Head of caudate nucleus (tissue), 42 donors: ENCODE results near the gene CAMK1D.
A peak's percentile ranks its signal among the peaks of the same experiment; 100 is the strongest.
"Not testable (repeated sequence)": the region's sequence is repeated elsewhere in the genome, so short reads cannot be mapped to it uniquely, and the experiment has no call there.

ENCODE experiments used
- DNase-seq, 42 donors: peaks; one replicate each; pipeline versions ENCODE4 v3.0.0 to v3.0.0-alpha.2; 2020 to 2021; ENCODE audit warnings: mixed read lengths in 7 of 42
- intact Hi-C: fragments of 100-400 bp; cut with DNase I; formaldehyde crosslinking; loops from one replicate; pipeline ENCODE4 v1.15.0; 2022

CAMK1D gene

DNA sequence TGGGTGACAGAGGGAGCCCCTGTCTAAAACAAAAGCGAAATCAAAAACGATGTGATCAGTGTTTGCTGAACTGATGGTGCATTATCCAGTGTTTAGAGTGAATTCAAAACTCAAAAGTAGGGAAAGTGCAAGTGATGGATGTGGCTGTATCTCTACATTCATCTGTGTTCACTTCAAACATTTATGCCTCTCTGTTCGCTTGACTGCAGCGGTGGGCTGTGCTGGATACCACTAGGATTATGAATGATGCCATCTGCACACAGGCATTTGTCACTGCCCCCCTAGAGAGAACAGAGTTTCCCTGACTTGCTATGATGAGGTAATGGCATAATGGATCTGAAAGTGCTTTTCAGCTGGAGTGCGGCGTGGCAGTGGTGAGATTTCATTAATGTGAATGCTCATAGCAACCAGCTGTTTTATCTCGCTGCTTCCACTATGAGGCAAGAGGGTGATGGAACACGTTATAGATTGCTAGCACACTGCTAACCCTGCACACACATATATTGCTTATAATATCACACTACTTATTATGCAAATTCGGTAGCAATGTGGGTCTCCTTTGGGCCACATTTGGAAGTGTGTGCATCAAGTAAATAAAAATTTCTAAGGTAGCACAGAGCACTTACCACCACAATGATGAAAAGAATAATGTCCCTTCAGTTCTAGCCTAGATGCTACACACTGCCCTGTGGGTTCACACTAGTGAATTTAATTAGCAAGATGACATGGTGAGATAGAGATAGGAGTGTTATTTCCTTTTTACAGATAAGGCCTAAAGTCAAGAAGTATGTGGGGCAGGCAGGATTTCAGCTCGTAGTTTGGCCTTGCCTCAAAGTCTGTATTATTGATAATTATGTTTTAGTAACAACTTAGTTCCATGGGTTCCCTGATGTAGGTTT is 164.7 kb downstream of the CAMK1D start:
- DNase-seq, result peak in 5 of 42 donors; percentile 15 to 43 (median 36)
- intact Hi-C loops, result no loop called here

DNA sequence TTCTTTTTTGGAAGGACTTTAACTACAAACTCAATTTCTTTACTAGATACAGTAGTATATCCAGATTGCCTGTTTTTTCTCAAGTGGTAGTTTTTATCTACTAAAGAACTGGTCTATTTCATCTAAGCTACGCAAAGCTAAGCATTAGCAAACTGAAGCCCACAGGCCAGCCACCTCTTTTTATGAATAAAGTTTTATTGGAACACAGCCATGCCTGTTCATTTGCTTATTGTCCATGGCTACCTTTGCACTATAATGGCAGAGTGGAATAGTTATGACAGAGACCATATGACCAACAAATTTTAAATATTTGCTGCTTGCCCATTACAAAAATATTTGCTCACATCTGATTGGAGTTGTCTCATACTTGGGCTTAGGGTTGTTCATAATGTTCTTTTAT is 168.7 kb downstream of the CAMK1D start:
- intact Hi-C loops, result no loop called here
- no peak for DNase-seq

DNA sequence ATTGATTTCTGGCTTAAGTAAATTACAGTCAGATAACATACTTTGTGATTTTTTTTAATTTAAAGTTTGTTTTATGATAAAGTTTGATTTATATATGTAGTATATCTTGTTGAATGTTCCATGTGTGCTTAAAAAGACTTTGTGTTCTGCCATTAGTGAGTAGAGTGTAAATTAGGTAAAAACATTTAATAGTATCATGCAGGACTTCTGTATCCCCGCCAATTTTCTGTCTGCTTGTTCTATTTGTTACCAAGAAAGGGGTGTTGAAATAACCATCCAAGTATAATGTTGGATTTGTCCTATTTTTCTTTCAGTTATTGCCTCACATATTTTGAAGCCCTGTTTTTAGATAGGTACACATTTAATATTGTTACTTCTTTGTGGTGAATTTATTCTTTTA is 172.1 kb downstream of the CAMK1D start:
- DNase-seq, result peak in 1 of 42 donors; percentile 14
- intact Hi-C loops, result no loop called here

DNA sequence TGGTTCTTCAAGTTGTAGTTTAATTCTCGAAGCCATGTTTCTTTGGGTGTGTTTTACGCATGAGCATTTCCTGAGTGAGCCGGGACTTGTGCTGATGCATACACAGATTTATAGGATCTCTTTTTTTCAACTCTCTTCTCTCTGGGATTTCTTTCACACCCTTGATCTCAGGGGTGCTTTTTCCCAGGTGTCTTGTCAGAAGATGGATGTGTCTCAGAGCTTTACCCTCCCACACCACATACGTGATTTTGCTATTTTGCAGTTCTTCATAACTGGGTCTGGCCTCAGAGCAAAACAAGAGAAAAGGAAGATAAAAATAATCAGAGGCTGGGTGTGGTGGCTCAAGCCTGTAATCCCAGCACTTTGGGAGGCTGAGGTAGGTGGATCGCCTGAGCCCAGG is 177.0 kb downstream of the CAMK1D start:
- intact Hi-C loops, result no loop called here
- DNase-seq, result peak in 5 of 42 donors; percentile 15 to 55 (median 36)

DNA sequence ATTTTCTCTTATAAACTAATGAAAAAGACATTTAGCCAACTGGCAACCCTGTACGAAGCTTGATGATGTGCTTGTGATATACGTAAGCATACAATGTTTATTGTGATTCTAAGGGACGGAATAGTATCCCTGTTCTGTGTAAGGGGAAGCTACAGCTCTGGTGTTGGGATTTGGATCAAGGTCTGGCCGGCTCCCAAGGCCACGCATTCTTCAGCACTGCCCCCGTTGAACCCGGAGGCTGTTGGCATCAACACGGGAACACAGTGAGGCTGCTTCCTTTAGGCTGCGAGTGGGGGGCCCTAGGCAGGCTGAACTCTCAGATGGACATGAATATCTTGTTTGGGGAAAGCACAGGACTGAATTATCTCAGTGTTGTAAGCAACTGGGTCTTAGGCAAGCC is 180.6 kb downstream of the CAMK1D start:
- DNase-seq, result peak in 2 of 42 donors; percentile 18 to 38
- intact Hi-C loops, result no loop called here

DNA sequence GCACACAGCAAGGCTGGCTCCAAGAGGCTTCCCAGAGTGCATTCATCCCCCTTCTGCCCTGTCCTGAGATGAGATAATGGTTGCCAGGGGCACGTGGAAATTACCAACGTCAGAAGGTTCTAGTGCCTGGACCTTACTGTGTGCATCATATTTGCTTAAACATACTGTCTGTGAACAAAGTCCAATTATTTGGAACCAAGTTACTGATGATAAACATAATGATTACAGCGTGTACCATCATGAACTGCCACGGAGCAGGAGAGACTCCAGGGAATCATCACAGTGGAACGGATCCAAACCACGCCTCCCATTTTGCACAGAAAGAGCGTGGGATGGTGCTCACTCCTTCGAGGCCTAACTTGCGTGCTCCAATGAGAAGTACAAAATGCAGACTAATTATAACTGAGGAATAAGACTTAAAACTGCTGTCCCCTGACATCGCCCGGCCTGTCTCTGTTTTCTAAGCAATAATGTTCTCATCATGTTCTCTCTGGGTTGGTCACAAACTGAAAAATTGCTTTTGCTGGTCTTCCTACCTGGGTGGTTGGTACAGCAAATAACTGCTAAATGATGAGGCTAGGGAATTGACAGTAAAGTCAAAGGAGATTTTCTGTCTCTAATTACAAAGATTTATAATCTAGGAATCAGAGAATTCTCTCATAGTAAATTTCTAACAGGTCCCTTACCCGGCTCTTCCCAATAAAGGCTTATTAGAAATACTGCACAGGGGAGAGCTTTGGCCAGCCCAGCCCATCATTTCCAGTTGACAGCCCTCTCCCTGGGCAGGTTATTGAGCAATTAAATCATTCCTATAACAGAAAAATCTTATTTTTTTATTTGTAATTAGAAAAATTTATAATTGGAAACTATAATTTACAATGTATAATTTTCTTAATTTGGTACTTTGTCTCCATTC is 182.2 kb downstream of the CAMK1D start:
- intact Hi-C loops, result no loop called here

DNA sequence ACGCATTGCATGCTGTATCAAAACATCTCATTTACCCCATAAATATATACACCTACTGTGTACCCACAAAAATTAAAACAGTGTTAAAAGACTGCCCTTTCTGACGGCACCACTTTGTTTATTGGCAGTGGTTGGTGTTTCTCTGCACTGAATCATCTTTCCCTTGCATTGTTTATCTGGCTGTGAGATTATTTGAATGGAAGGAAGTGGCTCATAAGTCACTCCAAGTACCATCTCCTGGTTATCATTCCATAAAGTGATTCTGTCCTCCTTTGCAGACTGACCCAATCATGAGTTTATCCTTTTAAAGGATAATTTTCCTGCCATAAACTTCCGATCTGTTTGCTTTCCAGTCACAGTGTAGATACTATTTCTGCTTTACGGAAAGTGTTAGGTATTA is 183.8 kb downstream of the CAMK1D start:
- DNase-seq, result no peak
- intact Hi-C loops, result no loop called here

More for the DNA sequence above, 182.2 kb downstream of the CAMK1D start:
- peak in 39 of 42 donors; percentile 19 to 83 (median 56) for DNase-seq

DNA sequence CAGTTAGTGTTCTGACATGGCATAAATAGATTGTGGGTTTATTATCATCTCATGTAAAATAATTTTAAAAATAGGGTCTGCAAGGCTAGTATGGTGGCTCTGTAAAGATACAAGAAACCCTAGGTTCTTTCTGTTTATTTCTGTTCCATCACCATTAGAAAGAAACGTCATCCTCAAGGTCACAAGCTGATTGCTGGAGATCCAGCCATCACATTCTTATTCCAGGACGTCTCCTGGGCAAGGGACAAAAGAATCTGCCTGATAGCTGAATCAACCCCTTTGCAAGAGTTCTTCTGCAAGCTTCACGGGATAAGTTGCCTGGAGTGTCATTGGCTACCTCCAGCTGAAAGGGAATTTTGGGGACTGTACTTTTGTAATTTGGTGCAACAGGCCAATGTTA is 184.4 kb downstream of the CAMK1D start:
- intact Hi-C loops, result no loop called here
- peak in 1 of 42 donors; percentile 3 for DNase-seq

DNA sequence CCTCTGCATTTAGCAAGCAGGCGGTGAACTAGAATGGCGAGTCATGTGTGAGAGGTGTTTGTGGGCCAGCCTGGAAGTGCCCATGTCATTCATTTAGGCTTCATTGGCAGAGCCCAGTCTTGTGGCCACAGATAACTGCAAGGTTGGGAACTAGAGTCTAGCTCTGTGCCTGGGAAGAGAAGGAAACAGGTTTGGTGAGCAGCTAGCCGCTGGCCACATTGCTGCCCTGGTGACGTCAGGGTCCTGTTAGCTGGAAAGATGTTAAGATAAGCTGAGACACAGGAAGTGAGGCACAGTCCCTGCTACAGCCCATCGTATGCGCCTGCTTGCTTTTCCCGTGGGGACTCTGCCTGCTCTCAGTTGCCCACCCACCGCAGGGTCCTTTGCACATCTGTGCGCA is 185.5 kb downstream of the CAMK1D start:
- DNase-seq, result peak in 1 of 42 donors; percentile 18
- intact Hi-C loops, result no loop called here

DNA sequence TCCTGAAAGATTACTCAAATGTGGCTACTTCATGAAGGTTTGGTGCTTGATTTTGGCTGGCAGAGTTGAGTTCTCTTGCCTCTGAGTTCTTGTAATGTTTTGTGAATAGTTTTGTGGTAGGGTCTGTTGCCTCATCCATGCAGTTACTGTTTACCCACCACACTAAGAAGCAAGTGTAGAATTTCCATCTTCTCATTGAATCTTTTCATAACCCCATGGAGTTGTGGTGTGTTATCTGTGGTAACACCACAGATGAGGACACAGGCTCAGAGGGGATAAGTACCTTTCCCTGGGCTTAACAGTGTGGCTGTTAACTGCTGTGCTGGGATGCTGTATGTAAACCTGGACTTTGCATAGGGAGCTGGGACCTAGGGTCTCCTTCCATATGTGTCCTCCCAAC is 186.3 kb downstream of the CAMK1D start:
- intact Hi-C loops, result no loop called here
- DNase-seq, result peak in 1 of 42 donors; percentile 13

DNA sequence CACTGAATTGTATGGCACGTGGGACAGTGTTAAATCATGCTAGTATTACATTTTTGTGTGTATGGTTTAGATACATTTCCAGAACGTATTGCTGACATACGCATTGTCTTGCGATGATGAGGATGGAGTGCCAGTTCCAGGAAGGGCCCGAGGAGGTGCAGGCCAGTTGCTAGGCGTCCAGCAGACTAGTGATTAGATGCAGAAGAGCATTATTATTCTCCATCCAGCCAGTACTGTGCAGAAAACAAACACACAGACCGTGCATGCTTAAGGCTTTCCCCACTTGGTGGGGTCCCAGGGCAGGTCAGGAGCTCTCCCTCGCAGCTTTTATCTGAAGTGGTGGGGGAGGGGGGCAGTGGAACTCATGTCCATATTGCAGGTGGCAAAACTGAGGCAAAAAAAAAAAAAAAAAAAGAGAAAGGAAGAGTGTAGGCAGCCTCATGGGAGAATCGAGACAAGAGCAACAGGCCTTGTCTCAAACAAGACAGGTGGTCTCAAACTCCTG is 189.2 kb downstream of the CAMK1D start:
- intact Hi-C loops, result no loop called here

DNA sequence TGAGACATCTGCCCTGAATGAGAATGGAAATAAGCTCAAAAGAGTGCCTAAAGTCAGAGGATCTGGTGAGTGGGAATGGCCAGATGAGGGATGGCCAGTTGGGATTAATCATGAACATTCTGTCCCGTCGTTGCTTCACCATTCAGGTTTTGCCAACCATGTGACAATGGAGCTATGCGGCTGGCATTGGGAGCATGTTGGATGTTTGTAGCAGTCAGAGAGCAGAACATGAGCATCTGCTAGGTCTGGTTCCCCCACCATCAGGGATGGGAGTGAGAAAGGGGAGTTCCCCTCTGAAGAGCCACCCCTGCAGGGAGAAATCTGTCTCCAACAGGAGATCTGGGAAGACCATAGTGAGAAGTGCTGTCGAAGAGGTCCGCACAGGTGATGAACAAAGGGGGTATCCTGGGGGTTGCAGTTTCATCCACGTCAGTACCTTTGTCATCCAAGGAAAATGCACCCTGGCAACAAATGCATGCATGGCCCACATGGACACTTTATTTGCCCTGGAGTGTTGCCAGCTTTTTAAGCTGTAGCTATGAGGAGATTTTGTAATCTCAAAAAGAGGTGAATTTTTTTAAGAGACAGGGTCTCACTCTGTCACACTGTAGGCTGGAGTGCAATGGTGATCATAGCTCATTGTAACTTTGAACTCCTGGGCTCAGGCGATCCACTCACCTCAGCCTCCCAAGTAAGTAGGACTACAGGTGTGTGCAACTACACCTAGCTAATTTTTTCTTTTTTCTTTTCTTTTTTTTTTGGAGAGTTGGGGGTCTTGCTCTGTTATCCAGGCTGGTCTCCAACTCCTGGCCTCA is 190.2 kb downstream of the CAMK1D start:
- DNase-seq, result no peak
- intact Hi-C loops, result no loop called here

More for the DNA sequence above, 189.2 kb downstream of the CAMK1D start:
- no peak for DNase-seq

DNA sequence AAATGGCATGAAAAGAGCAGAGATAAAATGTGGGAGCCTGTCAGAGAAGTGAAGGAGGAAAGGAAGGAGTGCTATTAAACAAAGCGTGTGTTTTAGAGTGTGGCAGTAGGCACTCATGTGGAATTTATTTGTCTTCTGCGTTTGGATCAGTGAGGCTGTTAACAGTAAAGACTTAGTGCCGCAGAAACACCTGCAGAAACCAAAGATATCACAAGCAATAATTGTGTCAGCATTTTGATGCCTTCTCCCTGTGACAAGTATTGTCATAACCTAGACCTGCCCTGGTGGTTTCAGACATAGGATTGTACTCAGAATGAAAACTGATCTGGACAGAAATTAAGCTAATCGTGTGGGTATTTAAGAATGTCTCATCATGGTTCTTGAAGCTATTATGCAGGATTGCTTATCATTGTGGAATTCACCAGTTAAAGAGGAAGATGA is 191.0 kb downstream of the CAMK1D start:
- DNase-seq, result no peak
- intact Hi-C loops, result no loop called here

DNA sequence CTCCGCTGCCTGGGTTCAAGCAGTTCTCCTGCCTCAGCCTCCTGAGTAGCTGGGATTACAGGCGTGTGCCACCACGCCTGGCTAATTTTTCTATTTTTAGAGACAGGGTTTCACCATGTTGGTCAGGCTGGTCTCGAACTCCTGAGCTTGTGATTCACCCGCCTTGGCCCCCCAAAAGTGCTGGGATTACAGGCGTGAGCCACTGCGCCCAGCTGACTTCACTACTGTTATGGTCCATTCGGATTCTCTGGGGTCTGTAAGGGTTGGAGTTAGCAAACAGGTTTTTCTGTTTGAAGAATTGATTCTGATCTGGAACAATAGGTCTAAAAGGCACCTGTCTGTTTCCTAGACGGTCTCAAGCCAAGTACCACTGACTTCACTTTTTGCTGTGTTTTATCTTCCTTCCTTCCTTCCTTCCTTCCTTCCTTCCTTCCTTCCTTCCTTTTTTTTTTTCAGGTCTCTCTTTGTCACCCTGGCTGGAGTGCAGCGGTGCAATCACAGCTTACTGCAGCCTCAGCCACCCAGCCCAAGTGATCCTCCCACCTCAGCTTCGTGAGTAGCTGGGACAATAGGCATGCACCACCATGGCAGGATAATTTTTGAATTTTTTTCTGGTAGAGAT is 192.2 kb downstream of the CAMK1D start:
- intact Hi-C loops, result no loop called here
- no peak for DNase-seq

DNA sequence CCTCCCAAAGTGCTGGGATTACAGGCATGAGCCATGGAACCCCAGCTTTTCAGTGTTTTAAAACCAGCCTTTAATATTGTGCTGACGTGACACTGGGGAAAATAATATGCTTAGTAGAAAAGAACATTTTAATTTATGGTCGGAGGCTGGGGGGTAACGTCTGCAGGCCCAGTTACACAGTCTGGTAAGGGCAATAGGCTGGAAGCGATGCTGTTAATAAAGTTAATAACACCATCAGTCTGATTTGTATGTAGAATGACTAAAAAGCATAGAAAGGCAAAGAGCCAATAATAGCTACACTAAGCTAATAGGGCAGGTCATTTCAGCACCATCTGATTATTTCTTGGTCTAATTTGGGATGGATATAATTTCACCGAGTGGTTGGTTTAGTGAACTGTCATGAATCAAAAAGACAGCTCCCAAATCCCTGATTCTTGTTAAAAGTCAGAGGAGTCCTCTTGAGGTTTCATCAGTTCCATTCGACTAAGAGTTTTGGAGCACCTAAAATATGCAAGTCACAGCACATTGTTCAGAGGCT is 192.9 kb downstream of the CAMK1D start:
- DNase-seq, result no peak
- intact Hi-C loops, result no loop called here

DNA sequence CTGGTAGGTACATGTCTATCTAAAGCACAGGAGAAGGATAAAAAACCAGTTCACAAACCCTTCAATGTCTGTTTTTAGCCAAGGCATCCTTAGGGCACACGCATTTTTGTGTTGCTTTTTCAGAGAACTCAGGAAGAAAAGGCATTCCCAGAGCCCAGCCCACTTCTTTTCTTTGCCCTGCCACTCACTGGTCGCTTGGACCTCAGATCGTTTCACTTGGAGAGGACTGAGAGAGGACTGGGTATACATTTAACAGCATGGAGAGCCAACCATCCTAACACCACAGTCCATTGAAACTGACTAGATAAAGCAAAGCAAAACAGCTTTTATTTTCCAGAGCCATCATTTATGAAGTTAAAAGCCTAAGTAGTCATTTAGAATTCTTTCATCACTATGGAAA is 194.2 kb downstream of the CAMK1D start:
- peak in 2 of 42 donors; percentile 25 to 26 for DNase-seq
- intact Hi-C loops, result no loop called here

DNA sequence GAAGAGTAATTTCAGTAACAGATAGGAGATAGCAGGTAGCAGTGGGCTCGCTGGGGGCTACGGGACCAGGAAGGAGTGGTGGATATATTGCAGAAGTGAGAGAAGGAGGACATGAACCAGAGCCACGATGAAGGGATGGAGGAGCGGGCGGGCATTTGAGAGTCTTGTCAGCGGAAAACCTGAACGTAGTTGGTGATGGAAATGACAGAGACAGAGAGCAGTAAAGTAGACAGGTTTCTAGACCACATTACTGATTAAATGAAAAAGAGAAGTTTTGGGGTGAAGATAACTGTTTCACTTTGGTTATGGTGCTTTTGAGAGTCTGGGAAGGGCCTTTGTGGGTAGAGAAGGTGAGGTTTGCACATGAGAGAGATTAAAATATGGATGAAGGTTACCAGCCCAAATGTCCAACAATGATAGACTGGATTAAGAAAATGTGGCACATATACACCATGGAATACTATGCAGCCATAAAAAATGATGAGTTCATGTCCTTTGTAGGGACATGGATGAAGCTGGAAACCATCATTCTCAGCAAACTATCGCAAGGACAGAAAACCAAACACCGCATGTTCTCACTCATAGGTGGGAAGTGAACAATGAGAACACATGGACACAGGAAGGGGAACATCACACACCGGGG is 196.9 kb downstream of the CAMK1D start:
- intact Hi-C loops, result not testable (repeated sequence)
- DNase-seq, result peak in 2 of 42 donors; percentile 11 to 16
